AG04450 (cell line): ENCODE data around the gene OXNAD1. TPM values are rescaled to one million over a fixed set of nuclear protein-coding genes. Genes with fewer than 3 reads are reported as not detected.

Experiments used
- CTCF ChIA-PET: fragments of 300-600, 350-600 bp; formaldehyde crosslinking; extraction: SDS; loops from one replicate; lab custom pipeline; 2022; ENCODE audit warnings: antibody characterized with exemption, inconsistent platforms; lab: Charles Lee
- POLR2A ChIA-PET: fragments of 350-600 bp; formaldehyde crosslinking; extraction: SDS; loops from one replicate; lab custom pipeline; 2021; ENCODE audit warnings: antibody characterized with exemption, inconsistent platforms; lab: Yijun Ruan, JAX
- DNase-seq: peaks from one replicate; pipeline ENCODE4 v3.0.0-alpha.2; 2011; ENCODE audit warnings: low read depth, low spot score
- H3K27ac ChIP-seq: one replicate; pipeline ENCODE4 v1.5.1; 2012; ENCODE audit warnings: low read depth, low read length, control low read depth
- H3K27me3 ChIP-seq: one replicate; pipeline ENCODE4 v1.6.0; 2012; ENCODE audit warnings: low read length; ENCODE audit not compliant: control insufficient read depth, insufficient read depth
- H3K4me3 ChIP-seq: 2 replicates; pipeline ENCODE4 v1.5.1; 2011; ENCODE audit warnings: mild to moderate bottlenecking, low read depth, low read length, control low read depth
- H3K9me3 ChIP-seq: 2 replicates; pipeline ENCODE4 v1.5.1; 2012; ENCODE audit warnings: low read length; ENCODE audit not compliant: control insufficient read depth, insufficient read depth
- polyA plus RNA-seq: library from polyadenylated mRNA; depleted of rRNA; stranded (reverse); fragments of >200 nt; gene quantifications from 2 replicates; pipeline ENCODE4 v1.2.3, GENCODE V29; 2011; rRNA removed
- TF ChIP-seq, protein P1 (sequence below): IDR thresholded peaks from 2 replicates; pipeline ENCODE4 v1.5.1; 2011; ENCODE audit warnings: low read depth, low read length, control low read depth, inconsistent platforms

OXNAD1 gene
- polyA plus RNA-seq, 1 experiment = 9.0 TPM

DNA sequence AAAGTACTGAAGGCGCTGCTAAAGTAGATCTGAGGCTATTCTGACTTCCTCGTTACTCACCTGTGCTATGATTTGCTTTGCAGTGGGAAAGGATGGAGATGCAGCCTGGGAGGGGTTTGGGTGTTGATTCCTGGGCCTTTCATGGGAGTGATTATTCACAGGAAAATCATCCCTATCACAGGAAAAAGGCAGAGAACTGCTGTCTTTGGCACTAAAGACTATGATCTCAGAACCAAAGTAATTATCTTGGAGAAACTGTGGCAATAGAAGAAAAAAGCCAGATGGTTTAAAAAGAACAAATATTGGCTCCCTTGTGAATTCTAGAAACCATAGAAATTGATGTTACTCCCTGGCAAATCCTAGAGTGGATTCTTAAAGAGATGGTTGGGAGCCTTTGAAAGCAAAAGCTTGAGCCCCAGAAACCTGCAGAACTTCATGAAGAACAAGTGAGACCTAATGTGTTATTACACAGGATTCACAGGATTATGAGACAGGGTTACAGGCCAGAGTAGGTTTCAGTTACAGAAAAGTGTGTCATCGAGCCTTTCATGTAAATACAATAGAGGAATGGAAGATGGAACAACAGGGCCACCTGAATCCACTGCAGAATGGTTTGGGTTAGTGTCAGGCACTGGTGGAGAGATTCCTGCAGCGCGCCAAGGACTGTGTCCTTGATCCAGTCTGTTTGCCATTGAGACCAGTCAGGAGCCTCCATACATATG lies 85.7 kb downstream of the OXNAD1 start:
- CTCF ChIA-PET = no interaction called here
- no peak for DNase-seq
- Histone ChIP-seq H3K4me3 (no peak overlapping the region), H3K27ac (peak overlapping the region; percentile 75), H3K27me3 (no peaks in the 10 kb centered on the region), H3K9me3 (no peaks in the 10 kb centered on the region)
- TF ChIP-seq, protein P1, sequence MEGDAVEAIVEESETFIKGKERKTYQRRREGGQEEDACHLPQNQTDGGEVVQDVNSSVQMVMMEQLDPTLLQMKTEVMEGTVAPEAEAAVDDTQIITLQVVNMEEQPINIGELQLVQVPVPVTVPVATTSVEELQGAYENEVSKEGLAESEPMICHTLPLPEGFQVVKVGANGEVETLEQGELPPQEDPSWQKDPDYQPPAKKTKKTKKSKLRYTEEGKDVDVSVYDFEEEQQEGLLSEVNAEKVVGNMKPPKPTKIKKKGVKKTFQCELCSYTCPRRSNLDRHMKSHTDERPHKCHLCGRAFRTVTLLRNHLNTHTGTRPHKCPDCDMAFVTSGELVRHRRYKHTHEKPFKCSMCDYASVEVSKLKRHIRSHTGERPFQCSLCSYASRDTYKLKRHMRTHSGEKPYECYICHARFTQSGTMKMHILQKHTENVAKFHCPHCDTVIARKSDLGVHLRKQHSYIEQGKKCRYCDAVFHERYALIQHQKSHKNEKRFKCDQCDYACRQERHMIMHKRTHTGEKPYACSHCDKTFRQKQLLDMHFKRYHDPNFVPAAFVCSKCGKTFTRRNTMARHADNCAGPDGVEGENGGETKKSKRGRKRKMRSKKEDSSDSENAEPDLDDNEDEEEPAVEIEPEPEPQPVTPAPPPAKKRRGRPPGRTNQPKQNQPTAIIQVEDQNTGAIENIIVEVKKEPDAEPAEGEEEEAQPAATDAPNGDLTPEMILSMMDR = no peak
- POLR2A ChIA-PET = interaction anchor here (1.0 kb wide), 1 partner anchor 38 kb away, joined by 3 read pairs; no protein-coding TSS in a partner anchor

DNA sequence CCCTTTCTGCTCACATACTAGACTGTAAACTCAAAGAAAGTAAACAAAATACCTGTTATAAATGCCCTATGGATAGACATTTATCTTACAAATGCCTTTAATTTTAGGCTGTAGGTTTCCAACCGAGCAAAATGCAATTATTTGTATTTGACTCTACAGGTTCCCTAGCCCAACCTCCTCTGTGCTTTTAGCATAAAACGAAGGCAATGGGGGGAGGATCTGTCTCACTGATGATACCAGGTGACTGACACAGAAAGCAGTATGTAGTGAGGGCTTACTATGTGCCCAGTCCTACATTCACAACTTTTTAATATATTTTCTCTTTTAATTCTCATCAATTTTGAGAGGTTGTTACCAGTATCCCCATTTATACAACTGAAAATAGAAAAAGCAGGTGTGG lies 87.4 kb downstream of the OXNAD1 start:
- Histone ChIP-seq H3K27me3 (no peaks in the 10 kb centered on the region), H3K27ac (no peak overlapping the region), H3K4me3 (no peak overlapping the region), H3K9me3 (no peaks in the 10 kb centered on the region)
- TF ChIP-seq, protein P1 = no peak
- ChIA-PET POLR2A (no interaction called here), CTCF (no interaction called here)
- no peak for DNase-seq

DNA sequence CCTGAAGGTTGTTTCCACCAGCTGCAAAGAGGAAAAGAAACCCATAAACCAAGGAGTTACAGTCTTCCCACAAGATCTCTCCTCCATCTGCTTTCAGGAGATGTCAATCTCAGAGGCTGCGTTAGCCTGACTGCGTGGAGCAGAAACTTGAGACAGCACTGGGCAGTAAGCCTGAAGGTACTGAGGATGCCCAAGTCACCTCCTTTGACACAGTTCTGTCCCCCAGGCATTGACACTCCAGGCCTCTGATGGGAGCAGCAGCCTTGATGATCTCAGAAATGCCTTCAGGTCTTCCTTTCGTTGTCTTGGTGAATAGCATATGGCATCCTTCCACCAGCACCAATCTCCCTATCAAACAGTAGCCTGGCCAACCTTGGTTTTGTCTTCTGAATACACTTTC lies 89.3 kb downstream of the OXNAD1 start:
- TF ChIP-seq, protein P1 = no peak
- CTCF ChIA-PET = no interaction called here
- Histone ChIP-seq H3K4me3 (no peak overlapping the region), H3K9me3 (no peaks in the 10 kb centered on the region), H3K27ac (no peak overlapping the region), H3K27me3 (no peaks in the 10 kb centered on the region)
- DNase-seq = no peak
- POLR2A ChIA-PET = no interaction called here

Other genes with a start within 250 kb of the OXNAD1 start
- 23.0 and 27.9 TPM in 2 replicates for gene GALNT15, start 90.5 kb upstream of the OXNAD1 start, polyA plus RNA-seq
- gene DPH3, start 269 bp upstream of the OXNAD1 start, polyA plus RNA-seq = 27.7 and 31.4 TPM in 2 replicates
- gene RFTN1, start 248.5 kb downstream of the OXNAD1 start, polyA plus RNA-seq = 97.3 and 110 TPM in 2 replicates